Effector memory CD4-positive, alpha-beta T cell (primary cell): Measurements from ENCODE around the gene ANAPC15.

Source experiments
- DNase-seq, 3 donors: peaks; one replicate each; pipeline ENCODE4 v3.0.0-alpha.2; 2020
- H3K27ac ChIP-seq: 2 replicates; pipeline ENCODE4 v1.7.0; 2013; ENCODE audit warnings: mild to moderate bottlenecking, low read length, moderate library complexity; ENCODE audit not compliant: insufficient read depth, poor library complexity, severe bottlenecking
- H3K27me3 ChIP-seq: replicated peaks from 2 replicates; pipeline ENCODE4 v1.7.0; 2013; ENCODE audit warnings: mild to moderate bottlenecking, low read length; ENCODE audit not compliant: insufficient read depth, control insufficient read depth, poor library complexity, severe bottlenecking
- H3K36me3 ChIP-seq: 2 replicates; pipeline ENCODE4 v1.7.0; 2013; ENCODE audit warnings: mild to moderate bottlenecking, low read length, moderate library complexity; ENCODE audit not compliant: control insufficient read depth, insufficient read depth
- H3K4me1 ChIP-seq: 2 replicates; pipeline ENCODE4 v1.7.0; 2013; ENCODE audit warnings: low read length, mild to moderate bottlenecking; ENCODE audit not compliant: control insufficient read depth, insufficient read depth, poor library complexity, severe bottlenecking
- H3K4me3 ChIP-seq: 2 replicates; pipeline ENCODE4 v1.7.0; 2013; ENCODE audit warnings: low read length, low read depth, mild to moderate bottlenecking; ENCODE audit not compliant: insufficient read depth, poor library complexity, severe bottlenecking
- H3K9me3 ChIP-seq: 2 replicates; pipeline ENCODE4 v1.7.0; 2013; ENCODE audit warnings: mild to moderate bottlenecking, low read length, moderate library complexity; ENCODE audit not compliant: control insufficient read depth

The ANAPC15 gene

DNA sequence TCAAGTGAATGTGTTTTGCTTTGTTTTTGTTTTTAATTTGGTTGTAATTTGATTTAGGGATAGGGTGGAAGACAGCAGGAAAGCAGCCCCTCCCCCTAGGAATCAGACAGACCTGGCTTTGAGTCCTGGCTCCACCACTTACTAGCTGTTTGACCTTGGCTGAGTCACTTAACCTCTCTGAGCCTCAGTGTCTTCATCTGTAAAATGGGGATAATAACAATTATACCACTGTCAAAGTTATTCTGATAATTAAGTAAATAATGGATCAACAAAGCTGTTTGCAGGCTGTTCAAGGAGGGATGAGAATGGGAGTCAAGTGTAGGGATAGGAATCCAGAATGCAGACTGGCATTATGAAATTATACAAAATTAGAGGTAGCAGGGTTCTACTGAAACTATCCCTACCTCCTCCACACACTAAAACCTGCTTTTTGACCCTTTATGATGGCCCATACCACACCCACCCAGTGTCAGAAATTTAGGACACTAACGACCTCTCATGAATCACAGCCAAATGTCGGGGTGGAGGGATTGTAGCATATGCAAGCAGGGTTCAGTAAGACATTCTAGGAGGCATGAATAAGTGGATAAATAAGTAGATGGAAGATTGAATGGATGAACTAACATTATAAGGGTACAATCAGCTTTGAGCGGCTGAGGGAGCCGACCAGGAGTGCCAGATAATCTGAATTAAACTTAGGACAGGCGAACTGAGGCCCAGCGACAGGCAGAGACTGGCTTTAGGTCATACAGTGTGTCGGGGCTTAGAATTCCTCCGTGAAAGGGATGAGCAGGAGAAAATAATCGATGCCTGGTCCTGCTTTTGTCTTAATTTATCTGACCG lies 974 bp downstream of the ANAPC15 start:
- Histone ChIP-seq H3K27ac (peak overlapping the region; percentile 96), H3K4me3 (peak overlapping the region; percentile 86), H3K27me3 (no peaks in the 10 kb centered on the region), H3K9me3 (no peaks in the 10 kb centered on the region), H3K36me3 (peaks cover 11% of the 10 kb centered on the region), H3K4me1 (peaks cover 15% of the 10 kb centered on the region)
- DNase-seq, result no peak

DNA sequence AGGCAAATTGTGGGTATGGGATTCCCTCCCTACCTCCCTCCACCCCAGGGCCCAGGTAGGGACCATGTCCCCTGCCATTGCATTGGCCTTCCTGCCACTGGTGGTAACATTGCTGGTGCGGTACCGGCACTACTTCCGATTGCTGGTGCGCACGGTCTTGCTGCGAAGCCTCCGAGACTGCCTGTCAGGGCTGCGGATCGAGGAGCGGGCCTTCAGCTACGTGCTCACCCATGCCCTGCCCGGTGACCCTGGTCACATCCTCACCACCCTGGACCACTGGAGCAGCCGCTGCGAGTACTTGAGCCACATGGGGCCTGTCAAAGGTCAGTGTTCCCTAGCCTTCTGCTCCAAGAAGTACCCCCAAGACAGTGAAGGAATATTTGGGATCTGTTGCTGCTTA lies 6.6 kb downstream of the ANAPC15 start, which contains the start of gene TOMT:
TSS of gene TOMT (plus strand) at position 37 of the 400 bp plus-strand sequence. CDS start at position 65, 28 bp downstream.
- DNase-seq, result no peak
- H3K9me3 ChIP-seq, result no peaks in the 10 kb centered on the region
- H3K4me1 ChIP-seq, result peaks cover 17% of the 10 kb centered on the region
- peaks cover 11% of the 10 kb centered on the region for H3K36me3 ChIP-seq
- no peaks in the 10 kb centered on the region for H3K27me3 ChIP-seq
- no peak within 1 kb of the TSS for H3K27ac ChIP-seq
- no peak within 1 kb of the TSS for H3K4me3 ChIP-seq

DNA sequence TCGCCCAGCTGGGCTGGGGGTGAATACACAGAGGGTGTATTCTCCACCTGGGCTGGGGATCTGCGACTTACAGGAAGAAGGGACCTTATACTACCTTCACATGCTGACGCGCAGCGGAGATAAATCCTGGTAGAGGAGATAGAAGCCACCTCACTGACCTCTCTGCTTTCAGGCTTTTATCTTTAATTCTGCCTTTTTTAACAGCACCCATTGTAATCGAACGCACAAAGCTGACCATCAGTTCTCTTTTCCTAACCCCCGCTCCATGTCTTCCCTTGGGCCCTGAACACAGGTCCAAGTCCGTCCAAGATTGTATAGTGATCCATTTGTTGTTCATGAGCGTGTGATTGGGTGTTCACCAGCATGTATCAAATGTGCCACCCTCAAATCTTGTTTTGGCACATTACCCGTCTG lies 8.7 kb downstream of the ANAPC15 start:
- Histone ChIP-seq H3K36me3 (peaks cover 13% of the 10 kb centered on the region), H3K27ac (peak overlapping the region; percentile 59), H3K27me3 (no peaks in the 10 kb centered on the region), H3K9me3 (no peaks in the 10 kb centered on the region), H3K4me3 (peak overlapping the region; percentile 77), H3K4me1 (peaks cover 17% of the 10 kb centered on the region)
- no peak for DNase-seq

DNA sequence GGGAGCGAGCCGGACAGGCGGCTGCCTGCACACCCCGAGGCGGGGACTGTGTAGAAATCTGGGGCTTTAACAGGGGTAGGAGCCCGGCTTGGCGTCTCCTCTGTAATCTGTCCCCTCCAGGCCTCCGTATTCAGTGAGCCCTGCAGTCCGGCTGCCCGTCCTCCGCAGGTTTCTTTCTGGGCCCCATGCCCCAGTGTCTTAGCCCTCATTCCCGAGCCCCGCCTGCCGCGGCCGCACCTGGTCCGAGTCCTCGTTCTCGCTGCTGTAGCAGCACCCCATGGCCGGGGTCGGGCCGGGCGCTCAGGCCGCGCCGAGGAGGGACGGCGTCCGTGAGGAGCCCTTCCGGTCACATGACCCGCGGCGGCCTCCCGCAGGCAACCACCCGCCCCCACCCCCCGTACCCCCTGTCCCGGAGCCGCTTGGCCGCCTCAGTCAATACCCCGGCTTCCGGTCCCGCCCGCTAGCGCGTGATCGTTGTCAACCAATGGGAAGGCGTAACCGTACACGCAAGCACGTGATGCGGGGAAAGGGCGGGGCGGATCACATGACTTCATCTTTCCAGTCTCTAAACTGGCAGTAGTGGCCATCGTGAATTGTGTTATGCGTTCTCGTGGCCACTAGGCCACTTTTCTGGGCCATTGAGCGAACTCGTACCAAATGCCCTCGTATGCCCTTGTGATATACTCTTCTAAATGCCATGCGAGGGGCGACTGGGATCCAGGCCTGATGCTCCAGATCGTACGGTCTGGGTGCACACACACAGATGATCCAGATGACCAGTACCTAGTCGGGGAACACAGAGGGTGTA lies 9.3 kb downstream of the ANAPC15 start, which contains the start of gene LAMTOR1:
TSS of gene LAMTOR1 (minus strand) at position 352 of the 808 bp plus-strand sequence. CDS start at position 279, 73 bp downstream.
- peak; percentile 94 to 97 (median 96) for DNase-seq
- H3K36me3 ChIP-seq, result peaks cover 16% of the 10 kb centered on the region
- peaks cover 17% of the 10 kb centered on the region for H3K4me1 ChIP-seq
- no peaks in the 10 kb centered on the region for H3K9me3 ChIP-seq
- H3K27ac ChIP-seq, result peak within 1 kb of the TSS; percentile 84
- H3K27me3 ChIP-seq, result no peaks in the 10 kb centered on the region
- H3K4me3 ChIP-seq, result peak within 1 kb of the TSS; percentile 77

DNA sequence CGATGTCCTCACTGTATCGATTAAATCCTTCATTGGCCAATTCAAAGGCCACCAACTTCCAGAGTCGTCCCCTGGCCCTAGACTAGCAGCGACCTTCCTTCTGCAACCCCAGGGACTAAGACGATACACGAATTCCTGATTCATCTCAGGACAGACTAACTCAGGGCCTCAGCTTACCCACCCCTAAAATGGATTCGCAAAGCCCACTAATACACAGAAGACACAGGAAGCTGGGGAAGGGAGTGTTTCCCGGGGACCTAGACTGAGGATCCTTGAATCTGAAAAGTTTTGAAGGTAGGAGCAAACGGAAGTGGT lies 9.9 kb downstream of the ANAPC15 start:
- Histone ChIP-seq H3K4me1 (peaks cover 17% of the 10 kb centered on the region), H3K36me3 (peaks cover 21% of the 10 kb centered on the region), H3K9me3 (no peaks in the 10 kb centered on the region), H3K4me3 (peak overlapping the region; percentile 77), H3K27ac (peak overlapping the region; percentile 84), H3K27me3 (no peaks in the 10 kb centered on the region)
- no peak for DNase-seq

DNA sequence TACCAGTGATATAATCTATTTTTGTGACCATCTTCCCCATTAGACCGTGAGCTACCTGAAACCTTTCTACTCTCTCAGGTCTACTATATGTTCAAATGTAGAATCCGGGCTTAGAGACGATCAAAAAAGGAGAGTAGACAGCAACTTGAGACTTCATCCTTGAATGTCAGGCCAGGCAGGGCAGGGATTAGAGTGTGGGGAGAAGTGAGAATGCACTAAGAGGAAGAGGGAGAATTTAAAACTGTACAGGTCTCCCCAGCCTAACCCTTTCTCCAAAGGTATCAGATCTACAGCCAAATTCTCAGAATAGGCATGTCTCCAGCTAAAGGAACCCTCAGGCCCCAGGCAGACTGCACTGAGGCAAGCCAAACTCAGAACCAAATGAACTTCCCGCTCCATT lies 10.3 kb downstream of the ANAPC15 start:
- Histone ChIP-seq H3K36me3 (peaks cover 26% of the 10 kb centered on the region), H3K9me3 (no peaks in the 10 kb centered on the region), H3K4me1 (peaks cover 17% of the 10 kb centered on the region), H3K27me3 (no peaks in the 10 kb centered on the region), H3K27ac (peak overlapping the region; percentile 84), H3K4me3 (peak overlapping the region; percentile 77)
- DNase-seq, result no peak

DNA sequence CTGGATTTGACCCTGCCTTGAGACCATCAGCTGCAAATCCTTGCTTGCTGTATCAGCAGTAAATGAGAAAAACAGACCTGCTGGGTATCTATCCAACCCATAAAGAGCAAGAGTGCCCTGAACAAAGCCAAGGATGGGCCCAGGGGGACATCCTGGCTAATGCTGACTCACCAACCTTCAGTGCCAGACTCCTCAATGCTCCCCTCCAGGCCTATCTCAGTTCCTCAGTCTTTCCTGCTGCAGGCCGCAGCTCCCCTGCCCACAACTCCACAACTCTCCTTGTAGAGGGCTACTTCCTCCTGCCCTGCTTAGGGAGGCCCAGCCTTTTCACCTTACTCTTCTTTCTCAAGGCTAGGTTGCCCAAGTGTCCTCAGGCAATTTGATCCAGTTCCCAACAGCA lies 12.0 kb downstream of the ANAPC15 start:
- Histone ChIP-seq H3K9me3 (no peaks in the 10 kb centered on the region), H3K4me3 (no peak overlapping the region), H3K4me1 (peaks cover 17% of the 10 kb centered on the region), H3K27me3 (no peaks in the 10 kb centered on the region), H3K27ac (no peak overlapping the region), H3K36me3 (peaks cover 31% of the 10 kb centered on the region)
- DNase-seq, result no peak

DNA sequence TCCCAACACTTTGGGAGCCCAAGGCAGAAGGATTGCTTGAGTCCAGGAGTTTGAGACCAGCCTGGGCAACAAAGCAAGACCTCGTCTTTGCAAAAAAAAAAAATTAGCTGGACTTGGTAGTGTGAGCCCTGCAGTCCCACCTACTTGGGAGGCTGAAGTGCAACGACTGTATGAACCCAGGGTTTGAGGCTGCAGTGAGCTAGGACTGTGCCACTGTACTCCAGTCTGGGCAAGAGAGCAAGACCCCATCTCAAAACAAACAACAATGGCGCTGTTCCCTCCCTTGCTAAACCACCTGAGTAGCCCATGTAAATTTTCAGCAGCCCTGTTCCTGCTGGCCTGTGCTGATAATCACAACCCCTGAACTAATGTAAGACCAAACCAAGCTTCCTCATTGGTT lies 12.5 kb downstream of the ANAPC15 start:
- Histone ChIP-seq H3K4me3 (no peak overlapping the region), H3K27ac (no peak overlapping the region), H3K9me3 (no peaks in the 10 kb centered on the region), H3K27me3 (no peaks in the 10 kb centered on the region), H3K36me3 (peaks cover 32% of the 10 kb centered on the region), H3K4me1 (peaks cover 17% of the 10 kb centered on the region)
- no peak for DNase-seq

DNA sequence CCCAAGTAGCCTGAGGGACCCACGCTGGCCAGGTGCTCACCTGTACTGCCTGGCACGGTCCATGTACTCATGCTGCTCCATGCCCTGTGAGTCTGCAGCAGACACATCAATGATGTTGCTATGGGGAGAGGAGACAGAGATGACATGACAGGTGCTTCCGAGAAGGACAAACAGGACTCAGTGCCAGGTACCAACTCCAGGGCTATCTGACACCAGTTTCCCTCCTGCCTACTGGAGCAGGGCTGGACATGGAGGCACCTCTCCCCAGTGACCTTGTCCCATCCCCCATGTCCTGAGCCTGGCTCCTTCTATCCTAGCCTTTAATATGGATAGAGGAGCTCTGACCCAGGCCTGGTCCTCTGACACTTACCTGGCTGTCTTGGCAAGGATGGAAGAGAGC lies 13.8 kb downstream of the ANAPC15 start:
- H3K27ac ChIP-seq, result no peak overlapping the region

DNA sequence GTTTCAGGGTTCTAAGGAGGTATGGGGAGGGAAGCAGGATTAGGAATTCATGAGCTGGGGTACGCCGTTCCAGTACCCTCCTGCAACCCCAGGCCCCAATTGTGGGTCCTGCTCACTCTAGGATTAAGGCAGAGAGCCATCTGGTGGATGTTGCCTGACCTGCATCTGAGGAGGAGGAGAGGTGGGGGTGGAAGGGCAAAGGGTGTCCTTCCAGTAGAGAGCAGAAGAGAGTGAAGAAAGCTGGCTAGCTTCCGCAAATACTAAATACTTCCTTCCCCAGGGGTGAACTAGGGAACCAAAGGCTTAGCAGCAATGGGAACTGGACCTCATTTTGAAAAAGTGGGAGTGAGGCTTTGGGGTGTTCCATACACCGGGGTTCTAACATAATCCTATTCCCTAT lies 21.2 kb downstream of the ANAPC15 start:
- H3K36me3 ChIP-seq, result peaks cover 9% of the 10 kb centered on the region
- no peaks in the 10 kb centered on the region for H3K9me3 ChIP-seq
- no peaks in the 10 kb centered on the region for H3K4me1 ChIP-seq
- H3K27ac ChIP-seq, result no peak overlapping the region
- no peaks in the 10 kb centered on the region for H3K27me3 ChIP-seq
- DNase-seq, result peak; percentile 27 to 53 (median 48)
- no peak overlapping the region for H3K4me3 ChIP-seq

More for the DNA sequence above, 13.8 kb downstream of the ANAPC15 start:
- peaks cover 11% of the 10 kb centered on the region for H3K4me1 ChIP-seq
- H3K4me3 ChIP-seq, result no peak overlapping the region
- no peak for DNase-seq
- H3K36me3 ChIP-seq, result peaks cover 40% of the 10 kb centered on the region
- H3K9me3 ChIP-seq, result no peaks in the 10 kb centered on the region
- H3K27me3 ChIP-seq, result no peaks in the 10 kb centered on the region
